Subcutaneous adipose tissue (tissue), 4 donors: ENCODE data around the gene DTNBP1. TPM values are rescaled to one million over a fixed set of nuclear protein-coding genes. Genes with fewer than 3 reads are reported as not detected.

Experiments used
- total RNA-seq, 4 donors: library from RNA; depleted of rRNA; stranded (reverse); fragments of >200 nt; gene quantifications; one replicate each; pipeline ENCODE4 v1.1.0, GENCODE V29; 2016
- TF ChIP-seq, protein P1 (sequence below): fragments of 450-650 bp; IDR thresholded peaks from one replicate; pipeline ENCODE4 v1.5.1; 2016; ENCODE audit warnings: low read depth, mild to moderate bottlenecking, control low read depth, antibody characterized with exemption, moderate library complexity

The DTNBP1 gene
- total RNA-seq, 4 donors from 2014 or later = 7.7 to 15.9 (median 12.5) TPM

DNA sequence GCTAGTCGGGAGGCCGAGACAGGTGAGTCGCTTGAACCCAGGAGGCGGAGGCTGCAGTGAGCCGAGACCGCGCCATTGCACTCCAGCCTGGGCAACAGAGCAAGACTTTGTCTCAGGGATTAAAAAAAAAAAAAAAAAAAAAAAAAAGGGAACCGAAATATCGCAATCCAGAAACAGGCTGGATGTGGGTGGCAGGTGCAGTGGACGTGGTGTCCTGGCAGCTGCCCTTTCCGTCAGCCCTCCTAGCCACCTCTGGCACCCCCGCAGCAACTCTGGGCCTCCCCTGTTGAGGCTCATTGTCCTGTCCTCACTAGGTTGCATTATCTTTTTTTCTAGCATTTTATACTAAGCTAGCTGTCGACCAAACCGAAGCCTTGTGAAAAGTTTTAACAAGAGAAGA lies 113.5 kb downstream of the DTNBP1 start:
- TF ChIP-seq, protein P1, sequence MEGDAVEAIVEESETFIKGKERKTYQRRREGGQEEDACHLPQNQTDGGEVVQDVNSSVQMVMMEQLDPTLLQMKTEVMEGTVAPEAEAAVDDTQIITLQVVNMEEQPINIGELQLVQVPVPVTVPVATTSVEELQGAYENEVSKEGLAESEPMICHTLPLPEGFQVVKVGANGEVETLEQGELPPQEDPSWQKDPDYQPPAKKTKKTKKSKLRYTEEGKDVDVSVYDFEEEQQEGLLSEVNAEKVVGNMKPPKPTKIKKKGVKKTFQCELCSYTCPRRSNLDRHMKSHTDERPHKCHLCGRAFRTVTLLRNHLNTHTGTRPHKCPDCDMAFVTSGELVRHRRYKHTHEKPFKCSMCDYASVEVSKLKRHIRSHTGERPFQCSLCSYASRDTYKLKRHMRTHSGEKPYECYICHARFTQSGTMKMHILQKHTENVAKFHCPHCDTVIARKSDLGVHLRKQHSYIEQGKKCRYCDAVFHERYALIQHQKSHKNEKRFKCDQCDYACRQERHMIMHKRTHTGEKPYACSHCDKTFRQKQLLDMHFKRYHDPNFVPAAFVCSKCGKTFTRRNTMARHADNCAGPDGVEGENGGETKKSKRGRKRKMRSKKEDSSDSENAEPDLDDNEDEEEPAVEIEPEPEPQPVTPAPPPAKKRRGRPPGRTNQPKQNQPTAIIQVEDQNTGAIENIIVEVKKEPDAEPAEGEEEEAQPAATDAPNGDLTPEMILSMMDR = no peak

DNA sequence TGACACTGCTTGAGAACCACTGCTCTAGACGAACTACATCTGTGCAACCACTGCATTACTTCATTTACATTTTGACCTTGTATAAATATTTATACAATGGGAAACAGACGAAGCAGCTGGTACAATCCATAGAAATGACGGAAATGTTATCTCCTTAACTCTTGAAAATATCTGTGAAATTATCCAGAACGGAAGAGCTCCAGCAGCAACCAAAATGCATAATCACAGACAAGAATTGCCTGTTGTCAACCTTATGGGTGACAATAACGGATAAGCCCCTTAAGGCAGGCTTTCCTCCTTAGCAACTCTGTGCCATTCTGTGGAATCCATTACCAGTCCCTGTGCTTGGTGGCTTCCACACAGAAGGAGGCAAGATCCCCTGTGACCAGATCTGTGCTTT lies 115.4 kb downstream of the DTNBP1 start:
- TF ChIP-seq, protein P1 = no peak

DNA sequence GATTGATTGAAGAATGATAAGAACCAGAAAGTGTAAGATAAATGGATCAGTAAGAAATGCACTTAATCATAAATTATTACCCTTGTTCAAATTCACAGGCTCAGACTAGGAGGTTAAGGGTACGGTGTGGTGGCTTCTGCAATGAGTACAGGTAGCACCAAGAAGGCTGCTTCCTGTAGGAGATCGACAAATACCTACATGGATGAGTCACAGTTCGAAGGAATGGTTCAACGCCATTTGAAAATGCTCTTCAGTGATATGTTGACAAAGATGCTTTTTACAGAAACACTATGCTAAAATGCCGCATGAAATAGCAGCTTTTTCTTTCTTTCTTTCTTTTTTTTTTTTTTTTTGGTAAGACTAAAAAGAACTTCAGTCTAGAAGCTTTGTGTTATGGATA lies 116.2 kb downstream of the DTNBP1 start:
- TF ChIP-seq, protein P1 = no peak

DNA sequence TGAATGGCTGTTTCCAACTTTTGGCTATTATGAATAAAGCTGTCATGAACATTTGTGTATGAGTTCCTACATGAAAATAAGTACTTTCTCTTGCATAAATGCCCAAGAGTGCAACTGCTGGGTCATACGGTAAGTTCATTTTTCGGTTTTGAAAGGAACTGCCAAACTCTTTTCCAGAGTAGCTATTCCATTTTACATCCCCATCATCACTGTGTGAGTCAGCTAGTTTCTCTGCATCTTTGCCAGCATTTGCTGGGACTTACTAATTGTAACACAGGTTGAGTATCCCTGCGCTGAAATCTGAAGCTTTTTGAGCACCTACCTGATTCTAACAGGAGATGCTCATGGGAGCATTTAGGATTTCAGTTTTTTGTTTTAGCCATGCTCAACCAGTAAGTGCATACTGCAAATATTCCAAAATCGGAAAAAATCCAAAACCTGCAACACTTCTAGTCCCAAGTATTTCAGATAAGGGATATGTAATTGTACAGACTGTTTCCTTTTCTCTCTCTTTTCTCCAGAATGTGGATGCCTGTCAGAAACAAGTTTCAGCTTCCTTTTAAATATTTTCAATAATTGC lies 118.4 kb downstream of the DTNBP1 start:
- TF ChIP-seq, protein P1 = no peak

DNA sequence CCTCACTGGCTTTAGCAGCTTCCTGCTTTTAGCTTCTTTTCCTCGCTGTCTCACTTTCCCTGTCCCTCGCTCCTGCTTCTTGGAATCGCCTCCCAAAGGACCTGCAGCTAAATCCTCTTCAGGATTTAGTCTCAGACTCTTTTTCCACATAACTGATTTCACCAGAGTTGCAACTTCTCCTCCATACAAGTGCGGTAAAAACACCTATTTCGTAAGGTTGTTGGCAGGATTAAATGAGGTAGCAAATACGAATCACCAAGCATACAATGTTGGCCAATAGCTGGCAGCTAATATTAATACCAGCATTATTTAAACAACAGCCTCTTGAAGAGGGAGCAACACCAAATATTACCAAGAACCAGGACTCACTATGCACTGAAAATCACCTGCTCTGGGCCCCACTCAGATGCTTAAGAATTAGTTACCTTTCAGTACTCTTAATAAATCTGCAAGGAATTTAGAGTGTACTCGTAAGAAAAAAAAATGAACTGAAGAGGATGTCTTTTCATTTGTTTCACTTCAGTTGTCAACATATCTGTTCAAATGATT lies 123.0 kb downstream of the DTNBP1 start:
- TF ChIP-seq, protein P1 = no peak

DNA sequence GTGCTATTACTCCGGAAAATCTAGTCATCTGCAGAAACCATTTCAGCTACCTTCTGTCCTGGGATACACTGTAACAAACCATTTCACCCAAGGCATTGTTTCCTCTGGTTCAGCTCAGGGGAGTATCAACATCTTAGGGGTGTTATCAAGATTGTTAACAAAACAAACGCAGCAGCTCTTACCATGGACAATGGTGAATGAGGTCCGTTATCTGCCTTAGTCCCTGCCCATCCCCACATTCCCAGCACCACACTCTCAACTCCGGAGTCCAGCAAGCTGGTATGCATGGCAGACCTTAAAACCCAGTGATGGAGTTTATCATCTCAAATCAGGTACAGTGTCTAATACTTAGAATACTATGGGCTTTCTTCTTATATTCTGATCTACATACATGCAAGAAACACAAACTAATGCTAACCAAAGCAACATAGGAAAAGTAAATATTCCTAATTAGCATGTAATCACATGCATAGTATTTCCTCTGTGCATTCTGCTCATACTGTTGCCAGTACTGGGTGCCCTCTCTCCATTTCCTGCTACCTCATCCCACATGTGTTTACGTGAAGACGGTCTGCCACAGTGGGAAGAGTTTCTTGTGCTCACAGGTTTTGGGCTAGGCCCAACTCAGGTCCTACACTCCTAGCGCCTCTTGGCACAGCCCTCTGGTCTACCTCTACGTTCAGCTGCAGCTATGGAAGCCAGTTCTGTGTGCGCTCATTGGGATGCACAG lies 123.9 kb downstream of the DTNBP1 start:
- TF ChIP-seq, protein P1 = no peak

DNA sequence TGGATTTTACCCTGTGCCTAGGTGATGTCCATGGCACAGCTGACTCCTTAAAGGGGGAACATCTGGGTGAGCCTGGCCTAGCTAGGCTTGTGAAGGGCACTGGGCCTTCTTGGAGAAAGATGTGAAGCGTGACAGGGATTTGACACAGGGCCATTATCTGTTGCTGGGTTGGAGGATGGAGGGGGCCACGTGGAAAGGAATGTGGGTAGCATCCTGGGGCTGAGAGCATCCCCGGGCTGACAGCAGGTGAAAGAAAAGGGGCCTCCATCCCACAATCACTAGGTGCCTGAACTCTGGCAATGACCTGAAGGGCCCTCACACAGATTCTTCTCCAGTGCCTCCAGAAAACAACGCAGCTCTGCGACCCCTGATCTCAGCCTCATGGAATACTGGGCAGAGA lies 124.7 kb downstream of the DTNBP1 start:
- TF ChIP-seq, protein P1 = no peak
